ENCODE results near the gene CRYAB. TPM values are rescaled to one million over a fixed set of nuclear protein-coding genes. Genes with fewer than 3 reads are reported as not detected.

Gene CRYAB
- total RNA-seq, 2 donors from 2014 or later, result 10.4 to 61.0 TPM

GRCh38 chr11:111870113-111870512, 41.5 kb downstream of the CRYAB start:
- WGBS, 2 donors, result 59 to 69% methylated on average over 1 of the region's 1 CpG
- H3K9me3 ChIP-seq, result no peaks in the 10 kb centered on the region
- ATAC-seq (no peak), DNase-seq (no peak)
- intact Hi-C loops (cut with DNase I), result no loop called here
- H3K4me1 ChIP-seq, result peaks cover 17% of the 10 kb centered on the region
- H3K36me3 ChIP-seq (replicated peaks in 1 of 2; ENCODE audit: insufficient read depth in 1 of 2, low read depth in 2 of 2), result peaks cover 0 to 2% of the 10 kb centered on the region in 2 donors
- TF ChIP-seq POLR2A (IDR thresholded peaks at IDR 0.05) (no peak), CTCF (IDR thresholded peaks at IDR 0.05) (no peak)
- H3K4me3 ChIP-seq, result peak overlapping the region in 1 of 2 donors; percentile 86
- H3K27me3 ChIP-seq, result no peaks in the 10 kb centered on the region
- H3K27ac ChIP-seq, result peak overlapping the region in 1 of 4 donors; percentile 92

DNA sequence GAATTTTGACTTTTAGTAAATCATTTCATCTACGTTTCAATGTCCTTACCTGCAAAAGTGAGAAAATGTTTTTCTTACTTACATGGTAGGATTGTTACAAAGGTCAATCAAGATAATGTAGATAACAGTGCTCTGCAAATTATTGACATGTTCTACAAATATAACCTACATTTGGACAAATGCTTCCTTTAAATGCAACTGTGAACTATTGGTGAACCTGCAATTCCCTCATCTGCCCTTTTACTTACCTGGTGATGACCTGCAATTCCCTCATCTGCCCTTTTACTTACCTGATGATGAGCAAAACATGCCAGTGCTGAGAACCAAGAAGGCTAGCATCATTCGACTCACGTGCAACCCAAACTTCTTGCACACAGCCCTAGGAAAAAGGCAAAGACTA, 51.3 kb downstream of the CRYAB start:
- Histone ChIP-seq H3K9me3 (no peaks in the 10 kb centered on the region), H3K4me3 (no peak overlapping the region), H3K27me3 (no peaks in the 10 kb centered on the region), H3K4me1 (peaks cover 4% of the 10 kb centered on the region), H3K36me3 (replicated peaks in 1 of 2; ENCODE audit: insufficient read depth in 1 of 2, low read depth in 2 of 2) (peaks cover 0 to 22% of the 10 kb centered on the region in 2 donors), H3K27ac (no peak overlapping the region)
- intact Hi-C loops (cut with DNase I), result no loop called here
- WGBS, 2 donors, result 72 to 75% methylated on average over 3 of the region's 3 CpGs
- no peak for DNase-seq
- TF ChIP-seq CTCF (IDR thresholded peaks at IDR 0.05), result no peak
- no peak for ATAC-seq

Small RNA genes lying within 50 kb of the gene (small RNA-seq; reads per million reads assigned to genes)
- gene C11orf52 (not detected), gene GNG5P3 (not detected), gene RNA5SP351 (not detected), gene RPL37AP8 (not detected)

Other genes with a start within 250 kb of the CRYAB start
- 10 to 100 TPM; 24.7 to 41.5 TPM for gene PPP2R1B, start 145.4 kb downstream of the CRYAB start, total RNA-seq
- gene ALG9, start 40.2 kb downstream of the CRYAB start, total RNA-seq, result 10 to 100 TPM; 25.9 to 60.3 TPM
- 1 to 10 TPM in 1 of 2 donors, not detected in 1; 2.1 TPM for gene FDXACB1, start 32.6 kb downstream of the CRYAB start, total RNA-seq
- 10 to 100 TPM in 1 of 2 donors, 1 to 10 TPM in 1; 7.8 to 31.6 TPM for gene CFAP68, start 32.2 kb downstream of the CRYAB start, total RNA-seq
- not detected for gene HSPB2, start 964 bp upstream of the CRYAB start, total RNA-seq
- 10 to 100 TPM in 1 of 2 donors, 1 to 10 TPM in 1; 4.6 to 14.8 TPM for gene C11orf52, start 7.1 kb upstream of the CRYAB start, total RNA-seq
- 10 to 100 TPM; 14.0 to 23.4 TPM for gene DIXDC1, start 25.6 kb upstream of the CRYAB start, total RNA-seq
- 10 to 100 TPM; 10.4 to 10.5 TPM for gene DLAT, start 113.6 kb upstream of the CRYAB start, total RNA-seq
- 1 to 10 TPM in 1 of 2 donors, not detected in 1; 1.3 TPM for gene PIH1D2, start 162.2 kb upstream of the CRYAB start, total RNA-seq
- gene NKAPD1, start 162.5 kb upstream of the CRYAB start, total RNA-seq, result 10 to 100 TPM in 1 of 2 donors, 1 to 10 TPM in 1; 8.3 to 10.5 TPM
- gene TIMM8B, start 175.0 kb upstream of the CRYAB start, total RNA-seq, result 1 to 10 TPM; 7.5 to 9.6 TPM
- 10 to 100 TPM; 27.4 to 68.5 TPM for gene SDHD, start 175.1 kb upstream of the CRYAB start, total RNA-seq